Measurements from ENCODE around the gene TDRD10.
"Not testable (repeated sequence)": the region's sequence is repeated elsewhere in the genome, so short reads cannot be mapped to it uniquely, and the experiment has no call there.

TDRD10 gene

DNA sequence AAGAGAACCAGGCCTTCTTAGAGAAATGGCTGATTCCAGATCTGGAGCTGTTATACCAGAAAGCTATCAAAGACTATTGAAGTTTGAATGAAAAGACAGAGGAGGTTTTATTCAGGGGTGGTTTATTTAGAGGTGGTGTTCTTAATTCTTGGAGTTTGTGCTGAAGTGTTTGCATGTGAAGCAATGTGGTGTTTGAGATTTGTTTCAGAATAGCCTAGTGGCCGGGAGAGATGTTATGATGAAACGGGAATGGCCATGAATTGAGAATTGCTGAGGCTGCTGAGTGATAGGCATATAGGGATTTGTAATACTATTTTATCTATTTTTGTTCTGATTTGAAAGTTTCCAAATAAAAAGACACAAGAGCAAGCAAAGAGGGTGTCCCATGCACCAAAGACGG, 10.7 kb downstream of the TDRD10 start:
- no peak for DNase-seq (ENCODE audit: low read depth in 2 of 3, low spot score in 1 of 3)

DNA sequence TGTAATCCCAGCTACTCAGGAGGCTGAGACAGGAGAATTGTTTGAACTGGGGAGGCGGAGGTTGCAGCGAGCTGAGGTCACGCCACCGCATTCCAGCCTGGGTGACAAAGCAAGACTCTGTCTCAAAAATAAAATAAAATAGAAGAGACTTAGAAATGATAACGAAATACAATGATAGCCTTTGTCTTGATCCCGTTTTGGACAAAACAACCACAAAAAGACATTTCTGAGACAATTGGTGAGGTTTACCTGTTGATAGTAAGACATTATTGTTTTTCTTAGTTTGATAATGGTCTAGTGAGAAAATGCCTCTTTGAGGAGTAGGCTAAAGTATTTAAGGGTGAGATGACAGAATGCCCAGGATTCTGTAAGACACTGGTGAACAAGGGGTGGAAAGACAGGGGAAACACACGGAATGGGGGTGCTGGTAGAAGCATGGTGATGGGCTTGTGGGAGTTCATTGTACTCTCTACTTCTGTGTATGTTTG, 12.1 kb downstream of the TDRD10 start:
- DNase-seq (ENCODE audit: low read depth in 2 of 3, low spot score in 1 of 3) = no peak

DNA sequence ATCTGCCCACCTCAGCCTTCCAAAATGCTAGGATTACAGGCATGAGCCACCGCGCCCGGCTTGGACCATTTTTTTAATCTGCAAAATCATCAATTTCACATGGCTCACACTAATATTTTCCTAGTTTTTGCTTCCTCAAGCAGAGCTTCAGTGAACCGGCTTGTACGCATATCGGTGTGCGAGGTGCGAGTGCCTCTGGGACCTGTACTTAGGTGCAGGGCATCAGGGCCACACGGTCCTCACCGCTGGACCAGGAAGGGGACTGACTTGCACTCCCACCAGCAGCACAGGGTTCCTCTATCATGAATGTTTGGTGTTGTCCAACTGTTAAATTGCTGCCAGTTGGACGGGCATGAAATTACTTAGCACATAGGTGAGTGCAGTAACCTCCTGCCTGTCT, 15.6 kb downstream of the TDRD10 start:
- no peak for DNase-seq (ENCODE audit: low read depth in 2 of 3, low spot score in 1 of 3)

DNA sequence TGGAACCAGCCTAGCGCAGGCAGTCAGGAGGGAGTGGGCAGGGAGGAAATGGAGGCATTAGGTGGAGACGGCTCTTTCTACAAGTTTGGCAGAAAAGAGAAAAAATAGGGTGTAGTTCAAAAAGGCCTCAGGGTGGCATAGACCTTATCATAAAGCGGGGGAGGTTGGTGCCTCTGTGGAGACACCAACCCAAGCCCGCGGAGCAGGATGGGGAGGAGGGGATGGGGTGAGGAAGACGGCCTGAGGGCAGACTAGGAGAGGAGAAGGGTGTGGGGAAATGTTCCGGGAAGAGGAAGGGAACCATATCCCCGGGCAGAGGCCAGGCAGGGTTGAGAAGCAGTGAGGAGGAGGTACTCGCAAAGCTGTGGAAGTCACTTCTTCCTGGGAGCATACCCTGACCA, 17.6 kb downstream of the TDRD10 start:
- no peak for DNase-seq (ENCODE audit: low read depth in 2 of 3, low spot score in 1 of 3)

DNA sequence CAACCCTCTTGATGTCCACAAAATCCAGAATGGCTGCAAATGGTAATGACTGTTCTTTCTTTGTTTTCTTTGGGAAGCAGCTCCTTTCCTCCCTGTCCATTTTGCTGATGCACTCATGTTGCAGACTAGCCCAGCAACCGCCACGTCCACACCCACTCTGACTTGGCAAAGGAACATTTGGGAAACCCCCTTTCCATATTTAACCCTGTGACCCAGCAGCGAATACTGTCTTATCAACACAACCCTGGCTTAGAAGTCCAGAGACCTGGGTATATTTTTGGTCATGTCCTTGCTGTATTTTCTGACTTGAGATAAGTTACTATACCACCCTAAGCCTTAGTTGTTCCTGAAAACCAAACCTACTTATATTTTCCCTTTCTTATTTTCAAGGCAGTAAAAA, 18.3 kb downstream of the TDRD10 start:
- no peak for DNase-seq (ENCODE audit: low read depth in 2 of 3, low spot score in 1 of 3)

DNA sequence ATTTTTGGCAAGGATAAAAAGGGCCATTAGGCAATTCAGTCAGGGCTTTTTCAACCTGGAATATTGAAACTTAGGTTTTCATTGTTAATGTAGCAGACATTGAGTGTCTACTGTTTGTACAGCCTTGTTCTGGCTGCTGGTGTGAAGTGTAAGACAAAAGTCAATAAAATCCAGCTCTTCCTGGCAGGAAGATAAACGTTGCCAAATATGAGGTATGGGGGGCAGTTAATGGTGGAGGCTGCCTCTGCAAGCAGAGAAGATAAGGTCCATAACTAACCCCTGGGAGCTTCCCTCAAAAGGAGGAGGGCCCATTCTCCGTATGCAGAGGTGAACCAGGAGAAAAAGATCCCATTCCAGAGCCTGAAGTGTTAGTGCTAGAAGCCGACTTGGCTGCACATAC, 19.7 kb downstream of the TDRD10 start:
- DNase-seq (ENCODE audit: low read depth in 2 of 3, low spot score in 1 of 3) = no peak

DNA sequence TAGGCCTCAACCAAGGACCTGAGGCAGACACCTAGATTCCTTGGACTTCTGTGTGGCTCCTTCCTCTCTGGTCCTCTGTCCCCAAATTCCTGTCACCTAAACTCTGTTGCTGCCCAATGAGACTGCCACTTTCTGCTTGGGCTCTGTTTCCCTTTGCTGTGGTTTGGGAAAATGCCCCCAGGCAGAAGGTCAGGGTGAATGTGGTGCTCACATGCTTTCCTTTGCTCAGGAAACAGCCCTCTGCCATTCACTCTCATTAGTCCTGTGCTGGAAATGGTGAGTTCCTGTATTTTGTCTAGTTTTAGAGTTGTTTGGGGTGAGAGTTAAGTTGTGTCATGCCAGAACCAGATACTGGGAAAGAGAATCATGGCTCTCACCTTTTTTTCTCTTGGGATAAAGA, 22.9 kb downstream of the TDRD10 start:
- DNase-seq (ENCODE audit: low read depth in 2 of 3, low spot score in 1 of 3) = no peak

DNA sequence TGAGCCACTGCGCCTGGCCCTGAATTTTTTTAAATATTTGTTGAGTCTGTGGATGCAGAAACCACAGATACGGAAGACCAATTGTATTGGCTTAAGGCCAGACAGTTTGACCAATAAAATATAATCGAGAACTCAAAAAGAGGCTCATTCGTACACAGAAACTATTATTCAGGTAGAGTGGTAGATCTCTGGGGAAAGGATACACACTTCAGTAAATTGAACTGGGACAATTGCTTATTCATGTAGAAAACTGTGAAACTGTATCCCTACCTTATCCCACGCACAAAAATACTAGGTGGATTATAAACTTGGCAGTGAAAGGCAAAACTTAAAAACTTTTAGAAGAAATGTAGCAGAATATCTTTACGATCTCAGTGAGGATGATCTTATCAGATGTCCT, 25.2 kb downstream of the TDRD10 start:
- DNase-seq (ENCODE audit: low read depth in 2 of 3, low spot score in 1 of 3) = no peak

DNA sequence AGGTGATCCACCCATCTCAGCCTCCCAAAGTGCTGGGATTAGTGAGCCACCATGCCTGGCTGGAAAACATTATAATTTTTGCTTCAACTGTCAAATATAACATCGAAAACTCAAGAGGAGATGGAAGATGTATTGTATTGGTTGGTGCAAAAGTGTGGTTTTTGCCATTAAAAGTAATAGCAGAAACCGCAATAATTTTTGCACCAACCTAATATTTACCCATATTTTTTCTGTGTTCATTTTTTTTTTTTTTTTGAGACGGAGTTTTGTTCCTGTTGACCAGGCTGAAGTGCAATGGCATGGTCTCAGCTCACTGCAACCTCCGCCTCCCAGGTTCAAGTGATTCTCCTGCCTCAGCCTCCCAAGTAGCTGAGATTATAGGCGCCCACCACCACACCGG, 27.3 kb downstream of the TDRD10 start:
- no peak for DNase-seq (ENCODE audit: low read depth in 2 of 3, low spot score in 1 of 3)

DNA sequence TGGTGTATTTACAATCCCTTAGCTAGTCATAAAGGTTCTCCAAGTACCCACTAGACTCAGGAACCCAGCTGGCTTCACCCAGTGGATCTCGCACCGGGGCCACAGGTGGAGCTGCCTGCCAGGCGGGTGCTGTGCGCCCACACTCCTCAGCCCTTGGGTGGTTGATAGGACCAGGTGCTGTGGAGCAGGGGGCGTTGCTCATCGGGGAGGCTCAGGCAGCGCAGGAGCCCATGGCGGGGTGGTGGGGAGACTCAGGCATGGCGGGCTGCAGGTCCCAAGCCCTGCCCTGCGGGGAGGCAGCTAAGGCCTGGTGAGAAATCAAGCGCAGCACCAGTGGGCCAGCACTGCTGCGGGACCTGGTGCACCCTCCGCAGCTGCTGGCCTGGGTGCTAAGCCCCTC, 29.9 kb downstream of the TDRD10 start:
- DNase-seq (ENCODE audit: low read depth in 2 of 3, low spot score in 1 of 3) = not testable (repeated sequence)

DNA sequence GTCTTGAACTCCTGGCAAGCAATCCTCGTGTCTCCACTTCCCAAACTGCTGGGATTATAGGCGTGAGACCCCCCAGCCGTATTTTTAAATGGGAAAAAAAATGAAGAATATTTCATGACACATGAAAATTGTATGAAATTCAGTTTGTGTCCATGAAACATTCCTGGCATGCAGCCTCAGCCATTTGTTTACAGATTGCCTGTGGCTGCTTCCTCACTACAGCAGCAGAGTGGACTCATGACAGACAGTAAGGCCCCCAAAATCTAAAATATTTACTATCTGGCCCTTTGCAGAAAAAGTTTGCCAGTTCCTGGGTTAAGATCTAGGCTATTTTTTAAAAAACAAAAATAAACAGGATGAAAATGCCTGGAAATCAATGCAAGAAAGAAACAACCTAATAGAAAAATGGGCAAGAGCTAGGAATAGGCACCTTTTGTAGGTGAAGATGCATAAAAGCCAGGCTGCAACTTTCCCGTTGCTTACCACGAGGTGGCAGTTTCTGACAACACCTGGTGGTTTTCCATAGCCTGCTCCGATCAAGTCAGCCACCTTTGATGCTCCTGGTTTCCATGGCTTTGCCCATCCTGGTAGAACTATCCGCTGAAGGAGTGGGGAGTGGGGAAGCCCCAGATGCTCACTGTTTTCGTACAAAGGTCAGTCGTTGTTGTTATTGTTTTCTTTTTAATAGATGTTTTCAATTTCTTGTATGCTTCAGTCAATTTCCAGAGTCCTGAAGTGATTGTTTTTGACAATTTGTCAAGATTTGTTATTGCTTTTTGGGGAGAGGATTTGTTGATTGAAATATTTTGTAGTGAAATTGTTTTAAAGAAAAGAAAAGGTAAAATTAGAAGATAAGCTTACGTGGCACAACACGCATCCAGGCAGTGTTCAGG, 32.2 kb downstream of the TDRD10 start:
- DNase-seq (ENCODE audit: low read depth in 2 of 3, low spot score in 1 of 3) = no peak

DNA sequence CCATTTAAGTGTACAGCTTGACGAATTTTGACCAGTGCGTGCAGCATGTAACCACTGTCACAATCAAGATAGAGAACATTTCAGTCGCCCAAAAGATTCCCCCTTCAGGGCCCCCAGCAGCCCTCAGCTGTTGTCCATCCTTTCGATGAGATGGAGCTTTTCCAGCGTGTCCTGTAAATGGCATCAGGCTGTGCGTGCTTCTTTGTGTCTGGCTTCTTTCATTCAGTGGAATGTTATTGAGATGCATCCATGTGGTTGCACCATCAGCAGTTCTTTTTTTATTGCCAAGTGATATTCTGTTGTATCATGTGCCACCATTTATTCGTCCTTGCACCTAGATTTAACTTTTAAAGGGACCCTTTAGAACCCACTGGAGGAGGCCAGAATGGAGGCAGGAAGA, 34.6 kb downstream of the TDRD10 start:
- DNase-seq (ENCODE audit: low read depth in 2 of 3, low spot score in 1 of 3) = no peak

DNA sequence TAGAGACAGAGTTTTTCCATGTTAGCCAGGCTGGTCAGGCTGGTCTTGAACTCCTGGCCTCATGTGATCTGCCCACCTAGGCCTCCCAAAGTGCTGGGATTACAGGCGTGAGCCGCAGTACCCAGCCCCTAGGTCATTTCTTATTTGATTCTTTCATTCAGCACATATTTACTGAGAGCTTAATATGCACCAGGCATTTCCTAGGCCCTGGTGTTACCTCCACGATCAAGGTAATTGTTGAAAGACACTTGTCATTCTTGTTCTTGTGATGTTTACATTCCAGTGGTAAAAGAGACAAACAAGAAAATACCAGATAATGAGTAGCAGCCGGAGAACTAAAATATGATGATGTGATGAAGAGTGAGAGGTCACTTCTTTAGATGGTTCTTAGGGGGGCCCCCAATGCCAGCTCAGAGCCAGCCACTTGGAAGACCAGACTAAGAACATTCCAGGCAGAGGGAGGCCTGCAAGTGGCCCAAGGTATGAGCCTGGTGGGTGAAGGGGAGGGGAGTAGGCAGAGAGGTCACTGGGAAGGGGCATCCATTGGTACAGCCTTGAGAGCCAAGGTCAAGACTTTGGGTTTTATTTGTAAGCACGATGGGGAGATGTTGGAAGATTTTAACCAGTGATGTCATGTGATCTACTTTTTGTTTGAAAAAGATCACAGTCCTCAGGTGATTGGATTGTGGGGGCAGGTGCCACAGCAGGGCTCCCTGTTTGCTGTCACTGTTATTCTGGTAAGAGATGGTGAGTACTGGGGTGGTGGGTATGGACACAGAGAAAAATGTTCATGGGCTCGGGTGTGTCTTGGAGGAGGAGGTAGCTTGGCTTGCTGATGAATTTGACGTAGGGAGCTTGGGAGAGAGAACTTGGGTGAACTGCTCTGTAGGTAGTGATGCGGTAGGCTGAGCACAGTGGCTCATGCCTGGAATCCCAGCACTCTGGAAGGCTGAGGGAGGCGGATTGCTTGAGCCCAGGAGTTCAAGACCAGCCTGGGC, 37.8 kb downstream of the TDRD10 start:
- DNase-seq (ENCODE audit: low read depth in 2 of 3, low spot score in 1 of 3) = no peak

DNA sequence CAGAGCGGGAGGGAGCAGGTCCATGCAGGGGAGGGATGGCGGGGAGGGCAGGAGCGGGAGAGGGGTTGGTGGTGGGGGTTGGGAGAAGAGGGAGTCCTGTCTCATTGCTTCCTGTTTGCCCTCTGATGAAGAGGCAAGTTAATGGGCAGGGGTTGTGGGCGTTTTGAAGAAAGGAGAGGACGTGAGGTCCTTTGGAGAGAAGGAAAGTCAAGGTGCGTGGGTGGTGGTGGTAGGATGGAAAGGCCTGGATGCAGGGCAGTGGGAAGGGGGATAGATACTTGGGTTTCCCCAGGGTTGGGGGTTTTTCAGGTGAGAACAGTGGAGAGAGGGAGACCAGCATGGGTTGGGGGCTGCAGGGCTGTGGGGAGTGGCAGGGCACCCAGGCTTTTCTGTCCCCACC, 39.2 kb downstream of the TDRD10 start:
- no peak for DNase-seq (ENCODE audit: low read depth in 2 of 3, low spot score in 1 of 3)

DNA sequence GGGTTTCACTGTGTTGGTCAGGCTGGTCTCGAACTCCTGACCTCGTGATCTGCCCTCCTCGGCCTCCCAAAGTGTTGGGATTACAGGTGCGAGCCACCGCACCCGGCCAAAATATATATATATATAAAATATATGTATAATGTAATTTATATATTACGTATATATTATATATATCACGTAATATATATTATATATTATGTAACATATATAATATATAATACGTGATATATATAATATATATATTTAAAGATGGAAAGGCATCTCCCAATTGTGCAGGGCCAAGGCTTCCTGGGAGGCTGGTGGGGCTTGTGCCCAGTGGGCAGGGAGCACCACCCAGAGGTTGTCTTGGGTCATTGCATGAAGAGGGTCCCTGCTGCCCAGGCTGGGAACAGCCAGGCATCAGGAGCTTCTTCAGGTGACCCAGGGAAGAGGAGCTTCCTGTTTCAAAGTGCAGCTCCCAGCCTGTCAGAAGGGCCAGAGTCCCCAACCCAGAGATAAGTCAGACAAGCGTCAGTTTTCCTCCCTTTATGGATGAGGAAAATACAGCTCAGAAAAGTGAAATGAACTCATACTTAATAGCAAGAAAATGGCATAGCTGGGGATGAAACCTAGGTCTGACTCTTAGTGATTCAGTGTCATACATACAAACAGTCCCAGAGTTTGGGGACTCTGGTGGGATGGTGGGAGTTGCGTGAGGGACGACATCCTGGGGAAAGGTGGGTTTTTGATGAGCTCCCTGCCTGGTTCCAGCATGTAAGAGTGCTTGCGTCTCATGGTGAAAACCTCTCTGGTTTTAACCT, 44.4 kb downstream of the TDRD10 start:
- peak; percentile 40 to 62 (median 49) for DNase-seq (ENCODE audit: low read depth in 2 of 3, low spot score in 1 of 3)

DNA sequence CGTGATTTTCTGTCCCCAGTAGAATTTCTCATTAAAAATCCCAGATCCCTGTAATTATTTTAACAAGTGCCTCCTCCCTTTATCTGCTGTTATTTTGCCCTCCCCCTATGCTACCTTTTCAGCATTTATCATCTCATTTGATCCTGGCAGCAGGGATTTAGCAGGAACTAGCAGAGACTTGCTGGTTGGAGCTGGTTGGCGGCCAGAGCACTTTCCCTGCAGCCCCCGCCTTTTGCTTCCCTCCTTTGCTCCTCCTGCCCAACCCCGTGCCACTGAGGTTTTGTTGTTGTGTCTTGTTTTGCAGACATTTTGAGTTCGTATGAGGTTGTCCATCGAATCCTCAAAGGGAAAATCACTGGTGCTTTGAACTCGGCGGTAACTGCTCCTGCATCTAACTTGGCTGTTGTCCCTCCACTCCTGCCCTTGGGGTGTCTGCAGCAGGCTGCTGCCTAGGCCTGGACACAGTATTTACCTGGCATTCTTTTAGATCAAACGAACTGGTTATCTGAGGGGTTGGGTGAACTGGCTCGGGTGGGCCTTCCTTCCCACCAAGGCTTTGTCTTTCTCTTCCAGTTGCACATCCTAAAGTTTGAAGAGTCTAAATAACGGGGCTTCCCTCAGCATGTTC, 45.2 kb downstream of the TDRD10 start:
- DNase-seq (ENCODE audit: low read depth in 2 of 3, low spot score in 1 of 3) = no peak

DNA sequence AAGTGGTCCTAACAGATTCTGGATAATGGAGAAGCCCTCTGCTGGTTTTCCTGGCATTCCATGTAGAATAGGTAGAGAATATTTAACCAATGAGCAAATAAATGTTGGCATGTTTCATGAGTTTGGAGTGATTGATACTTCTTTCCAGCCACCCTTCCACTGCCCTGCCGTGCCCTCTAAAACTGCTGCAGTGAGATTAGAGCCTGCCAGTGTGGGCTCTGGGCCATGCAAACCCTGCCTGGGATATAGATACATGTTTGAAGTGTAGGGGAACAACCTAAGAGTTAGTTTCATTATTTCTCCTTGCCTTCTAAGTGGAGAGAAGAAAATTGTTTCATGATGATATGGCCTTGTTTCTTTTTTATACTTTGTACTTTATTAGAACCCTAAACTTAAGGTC, 46.0 kb downstream of the TDRD10 start:
- no peak for DNase-seq (ENCODE audit: low read depth in 2 of 3, low spot score in 1 of 3)

DNA sequence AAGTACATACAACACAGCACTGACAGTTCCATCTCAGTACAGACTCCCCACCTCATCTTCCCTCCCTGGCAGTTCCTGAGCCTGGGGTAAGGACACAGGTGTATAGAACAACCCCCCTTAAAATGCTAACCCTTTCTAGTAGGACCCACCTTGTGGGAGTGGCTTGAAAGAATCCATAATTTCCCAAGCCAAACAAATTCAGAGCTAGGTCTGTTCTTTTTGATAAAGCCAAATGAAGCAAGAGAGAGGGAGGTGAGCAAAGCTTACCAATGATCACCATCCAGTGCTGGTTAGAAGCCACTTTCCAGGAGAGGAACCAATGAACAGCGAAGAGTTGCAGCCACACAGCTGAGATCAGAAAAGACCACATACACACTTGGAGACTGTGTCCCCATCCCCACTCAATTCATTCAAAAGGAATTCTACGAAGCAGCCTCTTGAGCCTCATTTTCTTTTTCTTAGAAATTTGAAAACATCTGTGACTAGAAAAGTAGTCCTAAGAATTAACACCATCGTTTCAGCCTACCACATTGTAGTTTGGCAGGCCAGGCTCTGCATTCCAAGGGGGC, 47.3 kb downstream of the TDRD10 start:
- DNase-seq (ENCODE audit: low read depth in 2 of 3, low spot score in 1 of 3) = no peak

DNA sequence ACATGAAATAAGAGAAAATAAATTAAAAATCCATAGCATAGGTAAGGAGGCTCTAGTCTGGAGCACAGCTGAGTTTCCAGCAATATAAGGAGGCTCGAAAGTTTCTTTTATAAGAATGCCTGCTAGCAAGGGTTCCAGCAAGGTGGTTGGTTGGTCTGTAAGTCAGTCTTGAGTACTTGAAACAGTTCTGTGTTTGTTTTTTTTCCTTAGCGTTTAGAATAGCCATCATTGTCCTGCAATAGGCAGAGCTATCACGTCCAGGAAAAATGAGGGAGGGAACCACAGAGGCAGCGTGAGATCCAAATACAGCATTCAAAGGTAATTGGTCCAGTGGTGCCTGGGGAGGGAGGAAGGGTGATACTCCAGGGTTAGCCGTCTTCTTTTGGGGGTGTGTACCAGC, 48.1 kb downstream of the TDRD10 start:
- DNase-seq (ENCODE audit: low read depth in 2 of 3, low spot score in 1 of 3) = no peak

DNA sequence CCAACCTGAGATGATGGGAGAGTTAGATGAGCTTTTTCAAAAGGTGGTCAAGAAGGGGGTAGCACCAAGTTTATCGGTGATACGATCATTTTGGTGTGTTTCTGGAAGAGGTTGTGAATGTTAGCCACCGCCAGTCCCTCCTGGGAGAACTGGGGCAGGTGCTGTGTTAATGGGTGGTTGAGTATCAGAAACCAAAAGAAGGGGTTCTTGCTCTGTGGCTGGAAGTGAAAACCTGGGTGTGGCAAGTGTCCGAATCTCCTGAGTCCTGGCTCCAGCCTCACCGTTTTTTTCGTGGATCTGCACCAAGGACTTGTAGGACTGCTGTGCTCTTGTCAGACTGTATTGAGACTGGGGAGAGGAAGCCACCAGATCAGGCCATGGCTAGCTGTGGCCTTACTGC, 48.6 kb downstream of the TDRD10 start:
- no peak for DNase-seq (ENCODE audit: low read depth in 2 of 3, low spot score in 1 of 3)

Measured in stimulated activated CD4-positive, alpha-beta T cell treated with anti-CD3 and anti-CD28 coated beads, Interleukin-12 subunit alpha, Interleukin-12 subunit beta, amount 100 ng/mL, for 48 hours (primary cell).